H9 (cell line): ENCODE data around the gene UTP11. TPM values are rescaled to one million over a fixed set of nuclear protein-coding genes. Genes with fewer than 3 reads are reported as not detected.

Source experiments
- DNase-seq: peaks from one replicate; pipeline ENCODE4 v3.0.0-alpha.2; 2017
- H2AFZ ChIP-seq: one replicate; pipeline ENCODE4 v1.6.1; 2013; ENCODE audit warnings: mild to moderate bottlenecking, low read length, control low read depth, moderate library complexity
- H2AK5ac ChIP-seq: 2 replicates; pipeline ENCODE4 v1.6.1; 2013; ENCODE audit warnings: low read length, control low read depth, mixed read lengths; ENCODE audit not compliant: insufficient read length
- H2BK120ac ChIP-seq: one replicate; pipeline ENCODE4 v1.6.1; 2013; ENCODE audit warnings: low read depth, mild to moderate bottlenecking, low read length, control low read depth, inconsistent platforms; ENCODE audit not compliant: poor library complexity, severe bottlenecking
- H2BK12ac ChIP-seq: 2 replicates; pipeline ENCODE4 v1.6.1; 2013; ENCODE audit warnings: low read length, control low read depth, mixed read lengths, low read depth; ENCODE audit not compliant: insufficient read length
- H2BK15ac ChIP-seq: 2 replicates; pipeline ENCODE4 v1.6.1; 2013; ENCODE audit warnings: low read depth, low read length, control low read depth
- H2BK20ac ChIP-seq: one replicate; pipeline ENCODE4 v1.6.1; 2013; ENCODE audit warnings: low read depth, mild to moderate bottlenecking, low read length, control low read depth, inconsistent platforms; ENCODE audit not compliant: poor library complexity, severe bottlenecking
- H2BK5ac ChIP-seq: 2 replicates; pipeline ENCODE4 v1.6.1; 2013; ENCODE audit warnings: low read length, control low read depth, mixed read lengths; ENCODE audit not compliant: insufficient read length
- H3K14ac ChIP-seq: 2 replicates; pipeline ENCODE4 v1.6.1; 2013; ENCODE audit warnings: low read length, control low read depth; ENCODE audit not compliant: insufficient read depth
- H3K18ac ChIP-seq: 2 replicates; pipeline ENCODE4 v1.6.1; 2013; ENCODE audit warnings: low read depth, mild to moderate bottlenecking, mixed read lengths, low read length, control low read depth; ENCODE audit not compliant: insufficient read length
- H3K23ac ChIP-seq: 2 replicates; pipeline ENCODE4 v1.6.1; 2013; ENCODE audit warnings: low read length, control low read depth, mixed read lengths, low read depth; ENCODE audit not compliant: insufficient read length
- H3K23me2 ChIP-seq: 2 replicates; pipeline ENCODE4 v1.6.1; 2013; ENCODE audit warnings: low read depth, mild to moderate bottlenecking, mixed read lengths, low read length, control low read depth; ENCODE audit not compliant: insufficient read length, poor library complexity, severe bottlenecking
- H3K27ac ChIP-seq: 2 replicates; pipeline ENCODE4 v1.5.1; 2013; ENCODE audit warnings: low read length, control low read depth, mixed read lengths, low read depth; ENCODE audit not compliant: insufficient read length
- H3K27me3 ChIP-seq: 2 replicates; pipeline ENCODE4 v1.6.1; 2013; ENCODE audit warnings: low read length, control low read depth, inconsistent platforms; ENCODE audit not compliant: insufficient read depth
- H3K4ac ChIP-seq: 2 replicates; pipeline ENCODE4 v1.6.1; 2013; ENCODE audit warnings: low read depth, mild to moderate bottlenecking, control low read depth, inconsistent platforms, low read length, moderate library complexity
- H3K4me1 ChIP-seq: 2 replicates; pipeline ENCODE4 v1.6.1; 2013; ENCODE audit warnings: low read length, control low read depth, inconsistent platforms; ENCODE audit not compliant: insufficient read depth
- H3K4me2 ChIP-seq: 2 replicates; pipeline ENCODE4 v1.6.1; 2013; ENCODE audit warnings: low read length, control low read depth, mixed read lengths; ENCODE audit not compliant: insufficient read length, insufficient read depth
- H3K56ac ChIP-seq: 2 replicates; pipeline ENCODE4 v1.6.1; 2013; ENCODE audit warnings: low read depth, mild to moderate bottlenecking, mixed read lengths, low read length, control low read depth; ENCODE audit not compliant: insufficient read length
- H3K79me1 ChIP-seq: 2 replicates; pipeline ENCODE4 v1.6.1; 2013; ENCODE audit warnings: low read depth, mild to moderate bottlenecking, moderate library complexity, low read length, control low read depth, inconsistent platforms; ENCODE audit not compliant: insufficient read depth, poor library complexity, severe bottlenecking
- H3K79me2 ChIP-seq: 2 replicates; pipeline ENCODE4 v1.6.1; 2013; ENCODE audit warnings: low read length, control low read depth, inconsistent platforms; ENCODE audit not compliant: insufficient read depth
- H3K9ac ChIP-seq: 2 replicates; pipeline ENCODE4 v1.6.1; 2013; ENCODE audit warnings: low read length, control low read depth, mixed read lengths; ENCODE audit not compliant: insufficient read length; ENCODE audit errors: extremely low read depth
- H3K9me3 ChIP-seq: one replicate; pipeline ENCODE4 v1.6.1; 2013; ENCODE audit warnings: low read depth, low read length, inconsistent platforms; ENCODE audit not compliant: control insufficient read depth
- H3T11ph ChIP-seq: one replicate; pipeline ENCODE4 v1.6.1; 2013; ENCODE audit warnings: mild to moderate bottlenecking, low read length, control low read depth, inconsistent platforms
- H4K20me1 ChIP-seq: one replicate; pipeline ENCODE4 v1.6.1; 2013; ENCODE audit not compliant: control insufficient read depth, insufficient read length, insufficient read depth
- H4K5ac ChIP-seq: 2 replicates; pipeline ENCODE4 v1.6.1; 2013; ENCODE audit warnings: low read depth, mild to moderate bottlenecking, mixed read lengths, low read length, control low read depth; ENCODE audit not compliant: insufficient read length
- H4K8ac ChIP-seq: replicated peaks from 2 replicates; pipeline ENCODE4 v1.6.1; 2013; ENCODE audit warnings: low read length, control low read depth, mixed read lengths, low read depth; ENCODE audit not compliant: insufficient read length
- H4K91ac ChIP-seq: 2 replicates; pipeline ENCODE4 v1.6.1; 2013; ENCODE audit warnings: low read depth, mild to moderate bottlenecking, moderate library complexity, mixed read lengths, low read length, control low read depth; ENCODE audit not compliant: insufficient read length
- H3K27ac Mint-ChIP-seq, 3 experiments: 2 replicates in 2 of 3; 3 replicates in 1 of 3; pipeline ENCODE4 v1.8.0; 2020 to 2021; ENCODE audit warnings: mixed read lengths in 3 of 3, mild to moderate bottlenecking in 1 of 3, moderate library complexity in 1 of 3
- H3K27me3 Mint-ChIP-seq: 2 replicates; pipeline ENCODE4 v1.8.0; 2021; ENCODE audit warnings: low read depth, mild to moderate bottlenecking, moderate library complexity, mixed read lengths
- H3K36me3 Mint-ChIP-seq, 3 experiments: 2 replicates in 2 of 3; 3 replicates in 1 of 3; pipeline ENCODE4 v1.8.0; 2020 to 2021; ENCODE audit warnings: low read depth in 3 of 3, mixed read lengths in 3 of 3; ENCODE audit not compliant: insufficient read depth in 1 of 3
- H3K4me1 Mint-ChIP-seq, 2 experiments: 2 replicates each; pipeline ENCODE4 v1.8.0; 2020; ENCODE audit warnings: mixed read lengths in 2 of 2
- H3K4me3 Mint-ChIP-seq, 2 experiments: 2 replicates in 1 of 2; 3 replicates in 1 of 2; pipeline ENCODE4 v1.8.0; 2020 to 2021; ENCODE audit warnings: mild to moderate bottlenecking in 2 of 2, mixed read lengths in 2 of 2, moderate library complexity in 1 of 2
- H3K9me3 Mint-ChIP-seq, 2 experiments: 2 replicates in 1 of 2; 3 replicates in 1 of 2; pipeline ENCODE4 v1.8.0; 2020; ENCODE audit warnings: mild to moderate bottlenecking in 2 of 2, mixed read lengths in 2 of 2, moderate library complexity in 1 of 2
- CTCF ChIP-seq: fragments of 200-600 bp; sonication (generic); conservative IDR thresholded peaks from 3 replicates; pipeline ENCODE4 v1.8.0; 2021; ENCODE audit warnings: antibody characterized with exemption, mild to moderate bottlenecking
- WGBS: extraction: QIAGEN DNeasy Blood & Tissue Kit; methylation state at CpG from one replicate; pipeline ENCODE4 v1.1.7; 2013; ENCODE audit warnings: missing lambda C conversion rate, low lambda C conversion rate, mixed read lengths; ENCODE audit not compliant: insufficient read length; ENCODE audit errors: extremely low coverage; 5-methylcytosine and 5-hydroxymethylcytosine counted together
- total RNA-seq: library from RNA; stranded (reverse); gene quantifications from 2 replicates; pipeline ENCODE4 v1.2.1, GENCODE V29; 2021

The UTP11 gene
- total RNA-seq, 1 experiment from 2014 or later, result 63.1 TPM

- no peak overlapping the region for H3K18ac ChIP-seq
- H3K4me2 ChIP-seq, result no peak overlapping the region
- H2BK12ac ChIP-seq, result no peak overlapping the region
- no peaks in the 10 kb centered on the region for H3K79me1 ChIP-seq
- 0 out of 2 replicates have a peak, but pooled peaks cover 1% of the 10 kb centered on the region for H3K4me1 ChIP-seq
- H3K9ac ChIP-seq, result no peak overlapping the region
- no peaks in the 10 kb centered on the region for H3K9me3 ChIP-seq
- H3K56ac ChIP-seq, result no peak overlapping the region
- no peaks in the 10 kb centered on the region; the same call in 1 of the 2 replicates for H3K79me2 ChIP-seq
- H3K23me2 ChIP-seq, result peaks cover 14% of the 10 kb centered on the region
- DNase-seq, result no peak
- Mint-ChIP-seq H3K27me3 (peaks cover 35% of the 10 kb centered on the region), H3K27ac (peak overlapping the region in 2 of 3 experiments; percentile 65 to 94; a peak in 3 of 7 replicates), H3K36me3 (peaks cover 17 to 42% (median 35%) of the 10 kb centered on the region in 3 experiments), H3K9me3 (peaks cover 2 to 6% of the 10 kb centered on the region in 2 experiments; a peak in 3 of 5 replicates), H3K4me1 (peaks cover 23 to 40% of the 10 kb centered on the region in 2 experiments), H3K4me3 (peak overlapping the region; percentile 38 to 98; a peak in 3 of 5 replicates)
- H2BK5ac ChIP-seq, result no peak overlapping the region
- H3K14ac ChIP-seq, result no peak overlapping the region
- no peak overlapping the region for H4K91ac ChIP-seq
- no peak for TF ChIP-seq CTCF
- H4K20me1 ChIP-seq, result no peaks in the 10 kb centered on the region
- H2AFZ ChIP-seq, result no peak overlapping the region
- H2AK5ac ChIP-seq, result no peak overlapping the region
- no peak overlapping the region for H2BK20ac ChIP-seq
- H3K27me3 ChIP-seq, result peaks cover 8% of the 10 kb centered on the region; the same call in 1 of the 2 replicates
- H2BK120ac ChIP-seq, result no peak overlapping the region
- no CpG with 5 or more reads among the region's 21 CpGs for WGBS
- H3T11ph ChIP-seq, result no peak overlapping the region
- H4K5ac ChIP-seq, result no peak overlapping the region
- H3K4ac ChIP-seq, result no peak overlapping the region
- no peak overlapping the region for H4K8ac ChIP-seq
- H3K23ac ChIP-seq, result no peak overlapping the region
- no peak overlapping the region for H3K27ac ChIP-seq
- H2BK15ac ChIP-seq, result no peak overlapping the region
Measured at GRCh38 chr1:38041936-38042834, 29.7 kb downstream of the UTP11 start.
